HuH-7.5 (cell line): ENCODE results near the gene ZP1.

Experiments used
- DNase-seq: peaks from one replicate; pipeline ENCODE4 v3.0.0; 2011; ENCODE audit warnings: low spot score

The ZP1 gene

GRCh38 chr11:60910281-60910687, 42.9 kb downstream of the ZP1 start:
- DNase-seq = no peak

GRCh38 chr11:60910711-60911380, 43.5 kb downstream of the ZP1 start:
- DNase-seq = no peak

GRCh38 chr11:60912223-60912850, 45.0 kb downstream of the ZP1 start:
- no peak for DNase-seq

DNA sequence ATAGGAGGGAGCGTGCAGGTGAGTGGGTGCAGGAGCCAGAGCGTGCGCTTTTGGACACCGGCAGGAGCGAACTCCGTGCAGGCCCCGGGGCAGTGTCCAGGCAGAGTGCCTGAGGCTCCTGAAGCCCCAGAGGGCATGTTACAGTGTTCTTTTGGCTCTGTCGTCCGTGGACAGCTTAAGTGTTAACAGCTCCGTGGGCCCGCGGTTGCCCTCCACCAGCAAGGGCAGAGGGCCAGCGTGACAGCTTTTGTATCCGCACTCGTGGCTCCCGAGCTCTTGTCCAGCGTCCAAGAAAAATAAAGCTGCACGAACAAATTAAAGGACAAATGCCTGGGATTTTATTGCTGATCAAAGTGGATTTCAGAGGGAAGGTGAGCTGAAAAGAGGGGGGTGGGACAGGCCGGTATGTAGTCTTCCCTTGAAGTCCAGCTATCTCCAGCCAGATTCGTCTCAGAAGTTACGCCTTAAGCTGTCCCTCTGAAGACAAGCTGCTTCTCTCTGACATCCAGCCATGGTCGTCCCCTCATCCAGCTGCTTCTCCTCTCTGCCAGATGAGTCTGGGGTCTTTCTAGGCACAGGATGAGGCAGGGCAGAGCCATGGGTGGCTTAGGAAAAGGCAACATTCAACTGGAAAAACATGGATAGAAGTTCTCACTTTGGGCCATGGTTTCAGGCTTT, 45.6 kb downstream of the ZP1 start:
- DNase-seq = no peak

DNA sequence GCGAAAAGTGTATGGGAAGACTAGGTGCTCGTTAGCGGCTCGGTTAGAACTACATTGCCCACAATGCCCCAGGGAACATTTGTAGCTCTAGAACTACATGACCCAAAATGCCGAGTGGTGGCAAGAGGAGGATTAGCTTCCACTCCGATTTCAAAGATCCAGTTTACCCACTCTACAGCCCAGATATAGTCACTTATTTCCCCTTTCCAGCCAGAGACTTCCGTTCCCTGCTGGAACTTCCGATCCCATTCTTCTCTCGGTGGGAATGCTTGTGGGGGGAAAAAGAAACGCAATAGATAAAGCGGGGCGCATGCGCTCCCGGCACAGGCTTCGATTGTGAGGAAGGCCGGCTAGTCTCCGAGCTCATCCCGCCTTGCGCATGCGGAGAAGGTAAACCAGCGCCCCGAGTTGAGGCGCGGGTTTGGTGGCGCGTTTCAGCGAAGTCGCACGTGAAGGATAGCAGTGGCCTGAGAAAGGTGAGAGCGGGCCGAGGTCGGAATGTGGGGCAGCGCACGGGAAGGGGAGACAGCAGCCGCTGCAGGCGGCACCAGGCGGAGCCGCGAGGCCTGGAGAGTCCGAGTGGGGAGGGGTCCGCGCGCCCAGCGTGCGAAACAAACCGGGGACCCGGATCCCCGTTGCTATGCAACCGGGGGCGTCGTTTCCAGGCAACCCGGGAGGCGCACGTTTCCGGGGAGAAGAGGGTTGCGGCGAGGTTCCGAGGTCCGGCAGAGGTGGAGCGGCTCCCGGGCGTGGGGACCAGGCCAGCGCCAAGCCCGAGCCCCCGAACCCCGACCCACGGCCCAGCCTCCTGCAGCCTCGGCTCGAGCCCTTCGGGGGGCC, 46.7 kb downstream of the ZP1 start, which contains the start of gene TMEM109:
TMEM109 (plus strand) TSS at position 366 of the 840 bp plus-strand sequence. CDS start 5,536 bp downstream, outside the sequence.
- DNase-seq = peak; percentile 100

DNA sequence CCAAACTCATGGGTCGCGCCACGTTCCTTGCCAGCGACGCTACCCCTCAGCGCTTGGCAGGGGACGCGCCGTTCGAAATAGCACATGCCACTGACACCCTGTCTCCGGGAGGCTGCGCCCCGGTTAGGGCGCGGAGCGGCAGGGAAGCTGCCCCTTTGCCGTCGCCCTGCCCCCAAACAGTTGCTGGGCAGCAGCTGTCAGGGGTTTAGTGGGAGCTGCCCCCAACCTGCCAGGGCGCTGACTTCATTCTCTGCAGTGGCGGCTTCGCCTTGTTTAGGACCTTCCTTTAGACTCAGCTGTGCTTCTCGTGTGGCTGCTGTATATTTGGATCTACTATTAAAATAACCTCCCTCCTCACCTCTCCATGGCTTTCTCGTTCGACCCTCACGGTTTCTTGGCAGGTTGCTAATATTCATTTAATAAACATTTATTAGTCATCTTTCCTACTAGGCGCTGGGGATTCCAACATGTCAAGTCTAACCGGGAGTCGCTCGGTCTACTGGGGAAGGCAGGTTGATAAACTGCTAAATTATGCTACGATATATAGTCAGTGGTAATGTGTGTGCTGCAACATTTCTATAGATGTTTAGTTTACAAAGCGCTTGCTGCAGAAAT, 47.4 kb downstream of the ZP1 start:
- DNase-seq = no peak

DNA sequence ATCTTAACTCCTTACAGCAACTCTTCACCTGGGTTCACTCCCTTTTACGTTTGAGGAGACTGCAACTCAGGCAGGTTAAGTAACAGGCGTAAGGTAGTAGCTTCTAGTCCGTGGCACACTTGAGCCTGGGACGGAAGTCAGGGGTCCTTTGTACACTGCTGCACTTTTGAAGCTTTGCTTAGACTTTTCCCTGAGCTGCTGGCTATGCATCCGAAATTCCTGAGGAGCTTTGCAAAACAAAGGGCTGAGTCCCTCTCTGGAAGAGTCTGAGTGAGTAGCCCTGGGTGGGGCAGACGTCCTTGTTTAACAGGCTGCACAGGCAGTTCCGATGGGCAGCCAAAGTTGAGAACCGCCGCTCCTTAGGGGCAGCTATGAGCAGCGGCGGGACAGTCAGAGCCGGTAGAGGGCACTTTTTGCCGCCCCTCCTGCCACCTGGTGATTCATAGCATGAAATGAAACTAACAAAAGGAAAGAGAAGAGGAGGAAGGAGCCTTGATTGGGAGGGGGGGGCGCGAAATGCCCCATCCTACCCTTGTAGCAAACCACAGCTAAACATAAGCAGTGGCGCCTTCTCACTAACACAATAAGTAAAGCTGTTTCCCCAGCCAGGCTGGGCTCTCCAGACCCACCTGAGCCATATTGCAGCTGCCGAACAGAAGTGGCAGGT, 48.0 kb downstream of the ZP1 start:
- DNase-seq = no peak

DNA sequence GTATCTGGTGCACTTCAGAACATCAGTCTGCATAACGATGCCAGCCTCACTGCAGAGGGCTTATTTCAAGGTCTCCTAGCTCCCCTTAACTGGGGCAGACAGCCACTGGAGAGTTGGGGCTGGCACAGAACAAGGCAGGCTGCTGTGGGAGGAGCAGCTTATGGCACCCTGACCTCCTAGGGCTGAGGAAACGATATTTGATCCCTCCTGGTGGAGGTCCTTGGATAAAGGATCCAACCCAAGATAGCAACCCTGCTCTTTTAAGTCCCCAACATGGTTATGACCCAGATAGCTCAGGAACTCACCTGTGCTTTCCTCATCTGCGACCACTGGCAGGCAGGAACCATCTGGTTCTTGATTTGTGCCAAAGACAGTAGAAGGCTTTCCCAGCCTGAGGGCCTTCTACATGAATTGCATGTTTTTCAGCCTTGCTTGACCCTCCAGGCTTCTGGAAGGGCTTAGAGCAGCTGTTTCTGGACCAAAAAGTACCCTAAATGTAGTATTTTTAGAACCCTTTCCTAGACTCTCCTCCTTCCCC, 49.4 kb downstream of the ZP1 start:
- DNase-seq = no peak

- DNase-seq = no peak
Measured at GRCh38 chr11:60917267-60917666, 49.9 kb downstream of the ZP1 start.

GRCh38 chr11:60918251-60918938, 51.1 kb downstream of the ZP1 start:
- no peak for DNase-seq

- DNase-seq = no peak
Measured at GRCh38 chr11:60918939-60919265, 51.6 kb downstream of the ZP1 start.

- DNase-seq = no peak
Measured at GRCh38 chr11:60919320-60919719, 52.0 kb downstream of the ZP1 start.

DNA sequence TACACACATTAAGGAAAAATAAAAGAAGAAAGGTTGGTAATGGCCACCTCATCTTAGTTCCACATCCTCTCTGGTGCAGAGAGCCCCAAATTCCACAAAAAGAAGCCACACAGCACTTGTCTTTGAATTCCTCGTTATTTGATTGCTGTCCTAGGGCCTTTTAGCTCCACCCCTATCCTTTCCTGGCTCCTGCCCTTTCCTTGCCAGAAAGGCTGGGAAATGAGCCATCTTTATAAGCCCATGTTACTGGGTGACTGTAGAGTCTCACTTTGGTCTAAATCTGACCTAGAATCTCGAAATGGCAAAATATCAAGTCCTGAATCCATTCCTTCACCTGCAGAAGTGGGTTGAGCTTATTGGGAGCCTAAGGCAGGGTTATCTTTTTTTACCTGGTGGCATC, 52.6 kb downstream of the ZP1 start:
- DNase-seq = no peak

GRCh38 chr11:60921259-60921658, 53.9 kb downstream of the ZP1 start:
- DNase-seq = no peak

- DNase-seq = no peak
Measured at GRCh38 chr11:60921777-60922335, 54.5 kb downstream of the ZP1 start.

DNA sequence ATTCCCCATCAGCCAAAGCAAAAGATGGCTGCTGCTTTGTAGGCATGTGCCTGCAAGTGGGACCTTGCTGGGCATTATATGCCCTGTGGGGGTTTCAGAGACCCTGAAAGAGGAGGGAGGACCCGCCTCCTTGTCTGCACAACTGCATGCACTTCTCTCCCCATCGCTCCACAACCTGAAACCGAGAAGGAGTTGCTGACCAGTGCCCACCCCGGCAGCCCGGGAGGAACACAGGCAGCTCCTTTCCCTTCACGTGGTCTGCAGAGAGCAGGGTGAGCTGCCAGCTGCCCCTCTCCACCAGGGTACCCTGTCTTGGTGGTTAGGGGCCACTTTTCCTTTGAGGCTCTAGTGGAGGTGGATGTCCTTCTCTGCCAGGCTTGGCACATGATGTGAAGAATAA, 55.6 kb downstream of the ZP1 start:
- DNase-seq = no peak

- no peak for DNase-seq
Measured at GRCh38 chr11:60923326-60923725, 56.0 kb downstream of the ZP1 start.

DNA sequence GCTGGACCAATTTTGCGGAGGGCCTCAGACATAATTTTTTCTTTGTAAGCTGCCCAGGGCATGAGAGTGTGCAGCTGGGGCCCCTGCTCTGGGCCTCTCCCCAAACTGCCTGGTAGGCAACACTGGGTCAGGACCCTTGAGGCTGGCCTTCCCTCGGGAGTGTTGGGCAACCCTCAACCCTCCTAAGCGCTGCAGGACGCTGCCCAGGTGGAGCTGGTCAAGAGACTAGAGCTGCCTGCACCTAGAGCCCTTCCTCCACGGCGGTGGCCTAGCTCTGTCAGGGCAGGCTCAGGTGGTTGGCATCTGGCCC, 56.4 kb downstream of the ZP1 start:
- no peak for DNase-seq

GRCh38 chr11:60924110-60924905, 57.0 kb downstream of the ZP1 start, which contains the start of gene TMEM132A:
TSS of gene TMEM132A (plus strand) at chr11:60924460. CDS start at chr11:60924634, 174 bp downstream.
- peak; percentile 100 for DNase-seq
